ENCODE results near the gene AZIN2.
"Not testable (repeated sequence)": the region's sequence is repeated elsewhere in the genome, so short reads cannot be mapped to it uniquely, and the experiment has no call there.

Gene AZIN2

GRCh38 chr1:33131191-33131590 is 50.2 kb downstream of the AZIN2 start:
- no peak for DNase-seq

- no peak for DNase-seq
These were observed 51.6 kb downstream of the AZIN2 start for GRCh38 chr1:33132549-33132948.

- no peak for DNase-seq
These were observed 52.6 kb downstream of the AZIN2 start for GRCh38 chr1:33133478-33134105.

GRCh38 chr1:33136041-33136440 is 55.1 kb downstream of the AZIN2 start:
- not testable (repeated sequence) for DNase-seq

- peak; percentile 12 to 17 for DNase-seq
These were observed 56.8 kb downstream of the AZIN2 start for GRCh38 chr1:33137800-33138199.

GRCh38 chr1:33140153-33141149 is 59.5 kb downstream of the AZIN2 start:
- DNase-seq, result no peak

GRCh38 chr1:33141216-33141615 is 60.3 kb downstream of the AZIN2 start:
- DNase-seq, result no peak

GRCh38 chr1:33141781-33142180 is 60.8 kb downstream of the AZIN2 start:
- no peak for DNase-seq

GRCh38 chr1:33142483-33143064 is 61.6 kb downstream of the AZIN2 start:
- DNase-seq, result no peak

- DNase-seq, result no peak
These were observed 62.2 kb downstream of the AZIN2 start for GRCh38 chr1:33143176-33143575.

GRCh38 chr1:33143698-33144097 is 62.7 kb downstream of the AZIN2 start:
- DNase-seq, result no peak

GRCh38 chr1:33146003-33146402 is 65.0 kb downstream of the AZIN2 start:
- no peak for DNase-seq

GRCh38 chr1:33147275-33147996 is 66.5 kb downstream of the AZIN2 start:
- no peak for DNase-seq

GRCh38 chr1:33147997-33148314 is 67.0 kb downstream of the AZIN2 start:
- DNase-seq, result peak in 1 of 2 donors; percentile 8

- DNase-seq, result no peak
These were observed 67.7 kb downstream of the AZIN2 start for GRCh38 chr1:33148615-33149014.

- no peak for DNase-seq
These were observed 68.7 kb downstream of the AZIN2 start for GRCh38 chr1:33149453-33150190.

GRCh38 chr1:33150522-33150921 is 69.6 kb downstream of the AZIN2 start:
- DNase-seq, result no peak

- no peak for DNase-seq
These were observed 70.2 kb downstream of the AZIN2 start for GRCh38 chr1:33151116-33151515.

- DNase-seq, result no peak
These were observed 71.9 kb downstream of the AZIN2 start for GRCh38 chr1:33152685-33153432.

- no peak for DNase-seq
These were observed 72.7 kb downstream of the AZIN2 start for GRCh38 chr1:33153650-33154049.

GRCh38 chr1:33155877-33156538 is 75.1 kb downstream of the AZIN2 start:
- DNase-seq, result no peak
